GM12873 (cell line): ENCODE measurements around the gene SORCS1.

Source experiments
- CTCF ChIP-seq: IDR thresholded peaks from 2 replicates; pipeline ENCODE4 v1.5.1; 2012; ENCODE audit warnings: low read depth, mild to moderate bottlenecking, moderate library complexity, low read length, control low read depth; ENCODE audit not compliant: insufficient read depth; ENCODE audit errors: missing control alignments

Gene SORCS1

GRCh38 chr10:106740071-106740470 is 424.4 kb downstream of the SORCS1 start:
- TF ChIP-seq CTCF: no peak

GRCh38 chr10:106734220-106734619 is 430.3 kb downstream of the SORCS1 start:
- TF ChIP-seq CTCF: no peak

- no peak for TF ChIP-seq CTCF
These were observed 436.3 kb downstream of the SORCS1 start for GRCh38 chr10:106728232-106728631.

GRCh38 chr10:106727170-106727569 is 437.3 kb downstream of the SORCS1 start:
- TF ChIP-seq CTCF: no peak

GRCh38 chr10:106722524-106722923 is 442.0 kb downstream of the SORCS1 start:
- TF ChIP-seq CTCF: peak; percentile 17

GRCh38 chr10:106720683-106721082 is 443.8 kb downstream of the SORCS1 start:
- TF ChIP-seq CTCF: no peak

GRCh38 chr10:106716381-106716780 is 448.1 kb downstream of the SORCS1 start:
- no peak for TF ChIP-seq CTCF
